GM12864 (cell line): ENCODE results near the gene TP53TG3D.
"Not testable (repeated sequence)": the region's sequence is repeated elsewhere in the genome, so short reads cannot be mapped to it uniquely, and the experiment has no call there.

Experiments used
- DNase-seq: peaks from one replicate; pipeline ENCODE4 v3.0.0-alpha.2; 2011; ENCODE audit warnings: low read depth
- H3K4me3 ChIP-seq: 2 replicates; pipeline ENCODE4 v1.5.1; 2011; ENCODE audit warnings: mild to moderate bottlenecking, low read depth, low read length, control low read depth

Gene TP53TG3D

GRCh38 chr16:32252986-32253385 lies at the start of gene TP53TG3D:
Gene TP53TG3D (plus strand): TSS chr16:32253286. CDS start chr16:32253354, 68 bp downstream.
- H3K4me3 ChIP-seq, DNase-seq: not testable (repeated sequence)

GRCh38 chr16:32253507-32253906 lies 421 bp downstream of the TP53TG3D start:
- DNase-seq, H3K4me3 ChIP-seq: not testable (repeated sequence)

GRCh38 chr16:32261526-32261925 lies 8.4 kb downstream of the TP53TG3D start:
- DNase-seq, H3K4me3 ChIP-seq: not testable (repeated sequence)

GRCh38 chr16:32263552-32263951 lies 10.5 kb downstream of the TP53TG3D start:
- DNase-seq, H3K4me3 ChIP-seq: not testable (repeated sequence)

- H3K4me3 ChIP-seq, DNase-seq: not testable (repeated sequence)
These were observed 28.8 kb downstream of the TP53TG3D start for GRCh38 chr16:32281910-32282309.

GRCh38 chr16:32283024-32283423 lies 29.9 kb downstream of the TP53TG3D start:
- not testable (repeated sequence) for DNase-seq, H3K4me3 ChIP-seq

- H3K4me3 ChIP-seq, DNase-seq: not testable (repeated sequence)
These were observed 30.9 kb downstream of the TP53TG3D start for GRCh38 chr16:32283917-32284495.

GRCh38 chr16:32284800-32285796 lies 32.0 kb downstream of the TP53TG3D start:
- not testable (repeated sequence) for H3K4me3 ChIP-seq, DNase-seq

- DNase-seq, H3K4me3 ChIP-seq: not testable (repeated sequence)
These were observed 33.1 kb downstream of the TP53TG3D start for GRCh38 chr16:32286193-32286592.

GRCh38 chr16:32287743-32288142 lies 34.7 kb downstream of the TP53TG3D start:
- not testable (repeated sequence) for H3K4me3 ChIP-seq, DNase-seq

GRCh38 chr16:32289197-32289596 lies 36.1 kb downstream of the TP53TG3D start:
- not testable (repeated sequence) for H3K4me3 ChIP-seq, DNase-seq

GRCh38 chr16:32302776-32303175 lies 49.7 kb downstream of the TP53TG3D start:
- not testable (repeated sequence) for DNase-seq, H3K4me3 ChIP-seq
